Activated CD4-positive, alpha-beta T cell treated with anti-CD3 and anti-CD28 coated beads for 36 hours (primary cell): ENCODE measurements around the gene INHBE. TPM values are rescaled to one million over a fixed set of nuclear protein-coding genes. Genes with fewer than 3 reads are reported as not detected.

ENCODE experiments used
- ATAC-seq: fragments of 200-7000 bp; cut with Tn5 transposase; one replicate; pipeline ENCODE4 v1.10.0; 2021; ENCODE audit warnings: mild to moderate bottlenecking, moderate library complexity
- CTCF ChIA-PET: fragments of 350-600 bp; sonication (Branson Sonifier 250); formaldehyde crosslinking; loops from one replicate; lab custom pipeline; 2021; ENCODE audit warnings: antibody characterized with exemption; lab: Charles Lee
- POLR2A ChIA-PET: fragments of 350-600 bp; sonication (Branson Sonifier 250); formaldehyde crosslinking; loops from one replicate; lab custom pipeline; 2021; ENCODE audit warnings: antibody characterized with exemption, inconsistent platforms; lab: Charles Lee
- DNase-seq: peaks from one replicate; pipeline ENCODE4 v3.0.0-alpha.2; 2020
- H3K27ac Mint-ChIP-seq: one replicate; pipeline ENCODE4 v1.8.0; 2021; ENCODE audit warnings: mixed read lengths
- H3K27me3 Mint-ChIP-seq: one replicate; pipeline ENCODE4 v1.8.0; 2021; ENCODE audit warnings: mixed read lengths
- H3K36me3 Mint-ChIP-seq: one replicate; pipeline ENCODE4 v1.8.0; 2021; ENCODE audit warnings: low read depth, mixed read lengths
- H3K4me1 Mint-ChIP-seq: one replicate; pipeline ENCODE4 v1.8.0; 2021; ENCODE audit warnings: mixed read lengths
- H3K4me3 Mint-ChIP-seq: one replicate; pipeline ENCODE4 v1.8.0; 2021; ENCODE audit warnings: mild to moderate bottlenecking, moderate library complexity, mixed read lengths
- H3K9me3 Mint-ChIP-seq: one replicate; pipeline ENCODE4 v1.8.0; 2021; ENCODE audit warnings: low read depth, mixed read lengths
- intact Hi-C, 2 experiments: fragments of 100-400 bp; cut with DNase I in 1 of 2; cut with micrococcal nuclease in 1 of 2; formaldehyde crosslinking; loops; one replicate each; pipeline versions ENCODE4 v1.14.2 to v1.15.1; 2022 to 2024; cut with DNase I, micrococcal nuclease
- total RNA-seq, 2 experiments: library from RNA; stranded (reverse); gene quantifications; one replicate each; pipeline ENCODE4 v1.2.3, GENCODE V29; 2021

Gene INHBE
- total RNA-seq, 2 experiments from 2014 or later: 1.2 to 1.5 TPM

DNA sequence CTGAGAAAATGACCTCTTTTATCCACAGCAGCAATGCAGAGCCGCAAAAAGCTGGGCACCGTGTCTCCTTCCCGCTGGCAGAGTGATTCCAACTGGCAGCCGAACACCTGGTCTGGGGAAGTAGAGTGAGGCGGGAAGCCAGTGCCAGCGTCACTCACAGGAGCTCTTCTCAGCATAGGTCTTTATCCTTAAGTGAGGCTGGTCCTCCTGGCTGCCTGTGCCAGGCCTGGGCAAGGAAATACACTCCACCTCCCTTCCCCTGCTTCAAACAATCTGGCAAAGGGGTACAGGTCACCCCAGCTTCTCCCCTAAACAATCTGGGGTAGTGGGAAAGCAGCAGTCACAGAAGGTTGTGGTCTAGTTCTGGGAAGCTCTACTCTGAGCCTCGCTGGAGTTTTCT lies 19.8 kb downstream of the INHBE start:
- CTCF ChIA-PET: interaction anchor here (0.6 to 4.6 kb wide), 13 partner anchors 9 to 384 kb away, joined by 3 to 58 read pairs (median 3); partner anchors contain the start of genes CDK4, GLI1 and SHMT2

GRCh38 chr12:57475271-57476161 lies 20.4 kb downstream of the INHBE start:
- Mint-ChIP-seq H3K4me3 (peak overlapping the region; percentile 86), H3K9me3 (no peaks in the 10 kb centered on the region), H3K27ac (peak overlapping the region; percentile 99), H3K27me3 (no peaks in the 10 kb centered on the region), H3K4me1 (peaks cover 54% of the 10 kb centered on the region), H3K36me3 (peaks cover 68% of the 10 kb centered on the region)
- ChIA-PET POLR2A (interaction anchor here (0.5 to 1.0 kb wide), 3 partner anchors 16 to 112 kb away, joined by 3 to 13 read pairs (median 8); partner anchors contain the start of gene GLI1), CTCF (interaction anchor here (0.7 to 4.6 kb wide), 18 partner anchors 8 to 385 kb away, joined by 3 to 58 read pairs (median 3); partner anchors contain the start of genes CDK4, DCTN2, GLI1 and SHMT2)
- ATAC-seq: no peak
- intact Hi-C loops: loop anchor here (1.0 to 5.0 kb wide), 8 partner anchors 13 to 388 kb away; partner anchors contain the start of genes DCTN2 (in 1 of the 2), DDIT3 (in 1 of the 2), GLI1 (in 1 of the 2) and NAB2 (in 1 of the 2)
- no peak for DNase-seq

More for the DNA sequence above, 19.8 kb downstream of the INHBE start:
- ATAC-seq (no peak), DNase-seq (no peak)
- peak overlapping the region; percentile 44 for H3K4me3 Mint-ChIP-seq
- peaks cover 64% of the 10 kb centered on the region for H3K36me3 Mint-ChIP-seq
- no peaks in the 10 kb centered on the region for H3K27me3 Mint-ChIP-seq
- peak overlapping the region; percentile 37 for H3K27ac Mint-ChIP-seq
- no peaks in the 10 kb centered on the region for H3K9me3 Mint-ChIP-seq
- intact Hi-C loops: loop anchor here (5.0 kb wide), 3 partner anchors 217 to 388 kb away; partner anchors contain the start of genes NAB2 (in 1 of the 2) and OS9 (in 1 of the 2)
- H3K4me1 Mint-ChIP-seq: peaks cover 47% of the 10 kb centered on the region
- POLR2A ChIA-PET: interaction anchor here (1.0 kb wide), 1 partner anchor 16 kb away, joined by 3 read pairs; the partner anchor contains the start of gene GLI1

- Mint-ChIP-seq H3K9me3 (no peaks in the 10 kb centered on the region), H3K36me3 (peaks cover 73% of the 10 kb centered on the region), H3K27ac (peak overlapping the region; percentile 99), H3K27me3 (no peaks in the 10 kb centered on the region), H3K4me1 (peaks cover 62% of the 10 kb centered on the region), H3K4me3 (peak overlapping the region; percentile 86)
- ATAC-seq (peak; percentile 71), DNase-seq (peak; percentile 96)
- ChIA-PET POLR2A (interaction anchor here (0.5 to 0.6 kb wide), 2 partner anchors 55 to 112 kb away, joined by 8 to 13 read pairs; no protein-coding TSS in a partner anchor), CTCF (interaction anchor here (0.6 to 4.6 kb wide), 15 partner anchors 10 to 1358 kb away, joined by 3 to 58 read pairs (median 4); partner anchors contain the start of genes DCTN2, GLI1, INHBE and SHMT2)
- intact Hi-C loops: loop anchor here (1.0 to 5.0 kb wide), 8 partner anchors 14 to 389 kb away; partner anchors contain the start of genes DCTN2 (in 1 of the 2), DDIT3 (in 1 of the 2), GLI1 (in 1 of the 2) and NAB2 (in 1 of the 2)
Observed at GRCh38 chr12:57476162-57476992, 21.3 kb downstream of the INHBE start.

DNA sequence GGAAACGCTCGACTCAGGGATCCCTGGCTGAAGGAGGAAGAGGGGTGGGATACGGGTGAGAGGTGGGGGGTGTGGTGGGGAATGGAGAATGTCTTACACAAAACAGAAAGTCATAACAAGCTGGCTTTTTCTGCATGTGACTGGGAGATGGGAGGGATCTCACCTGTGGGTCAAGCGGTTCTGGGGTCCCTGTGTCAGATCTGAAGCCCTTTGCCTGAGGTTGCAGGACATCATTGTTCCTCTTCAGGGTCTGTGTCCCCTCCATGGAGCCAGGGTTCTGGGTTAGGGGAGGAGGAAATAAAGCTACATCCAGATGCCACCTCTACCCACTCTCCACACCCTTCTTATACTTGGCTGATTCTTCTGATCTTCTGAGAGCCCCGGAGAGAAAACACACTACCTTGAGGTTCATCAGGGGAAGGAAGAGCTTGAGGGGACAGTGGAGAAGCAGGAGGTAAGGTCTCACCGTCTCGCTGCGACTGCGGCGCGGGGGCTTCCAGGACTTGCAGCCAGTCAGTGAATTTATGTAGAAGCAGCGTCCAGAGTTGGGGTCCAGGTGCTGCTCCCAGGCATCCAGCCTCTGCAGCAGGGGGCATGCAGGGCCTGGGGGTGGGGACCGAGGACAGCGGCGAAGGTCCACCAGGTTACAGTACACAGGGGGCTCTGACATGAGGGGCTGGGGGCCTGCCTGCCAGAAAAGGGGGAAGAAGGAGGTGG lies 22.0 kb downstream of the INHBE start:
- DNase-seq (no peak), ATAC-seq (no peak)
- Mint-ChIP-seq H3K36me3 (peaks cover 75% of the 10 kb centered on the region), H3K9me3 (no peaks in the 10 kb centered on the region), H3K4me1 (peaks cover 68% of the 10 kb centered on the region), H3K27me3 (no peaks in the 10 kb centered on the region), H3K4me3 (peak overlapping the region; percentile 86), H3K27ac (peak overlapping the region; percentile 99)
- intact Hi-C loops: loop anchor here (1.0 to 5.0 kb wide), 8 partner anchors 14 to 390 kb away; partner anchors contain the start of genes DCTN2 (in 1 of the 2), DDIT3 (in 1 of the 2), GLI1 (in 1 of the 2) and NAB2 (in 1 of the 2)
- ChIA-PET POLR2A (no interaction called here), CTCF (interaction anchor here (0.6 to 4.6 kb wide), 14 partner anchors 9 to 1359 kb away, joined by 3 to 58 read pairs (median 3); partner anchors contain the start of genes DCTN2, GLI1, INHBE and SHMT2)

DNA sequence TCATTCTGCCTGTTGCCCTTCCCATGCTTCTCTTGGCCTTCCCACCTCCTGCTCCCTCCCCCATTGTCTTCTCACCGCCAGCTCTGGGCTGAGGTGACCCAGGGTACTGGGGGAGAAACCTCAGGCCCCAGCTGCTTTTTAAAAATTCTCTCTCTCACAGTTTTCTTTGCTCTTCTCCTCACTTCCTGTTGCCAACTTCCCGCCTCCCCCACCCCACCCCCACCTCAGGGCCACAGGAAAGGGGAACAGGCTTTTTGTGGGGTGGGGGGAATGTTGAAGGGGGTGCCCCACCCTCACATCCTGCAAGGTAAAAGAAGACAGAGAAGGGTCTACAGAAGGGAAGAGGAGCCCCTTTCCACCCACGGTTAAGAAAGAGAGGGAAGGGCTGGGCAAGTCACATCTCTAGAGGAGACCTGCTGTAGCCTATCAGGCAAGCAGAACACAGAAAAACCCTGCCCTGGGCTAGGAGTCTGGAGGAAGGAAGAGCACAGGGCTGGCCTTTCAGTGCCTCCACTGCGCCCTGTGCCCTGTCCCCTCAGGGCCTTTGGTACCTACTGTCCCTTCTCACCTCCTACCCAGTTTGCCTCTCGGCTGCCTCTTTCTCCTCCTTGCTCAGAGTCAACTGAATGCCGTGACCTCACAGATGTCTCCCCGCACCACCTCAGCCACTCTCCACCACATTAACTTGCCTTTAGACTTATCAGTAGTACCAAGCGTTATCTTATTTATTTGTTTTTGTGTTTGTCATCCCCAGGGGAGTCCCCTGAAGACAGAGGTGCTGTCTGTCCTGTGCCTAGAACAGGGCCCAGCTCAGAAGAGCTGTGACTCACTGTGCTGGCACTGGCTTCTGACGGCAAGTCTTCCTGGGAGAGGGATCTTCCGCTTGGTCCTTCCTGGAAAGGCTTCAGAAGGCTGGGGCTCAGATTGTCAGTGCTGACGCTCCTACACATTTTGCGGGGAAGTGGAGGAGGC lies 22.9 kb downstream of the INHBE start:
- H3K4me3 Mint-ChIP-seq: peak overlapping the region; percentile 86
- peaks cover 68% of the 10 kb centered on the region for H3K36me3 Mint-ChIP-seq
- H3K27ac Mint-ChIP-seq: peak overlapping the region; percentile 99
- H3K4me1 Mint-ChIP-seq: peaks cover 64% of the 10 kb centered on the region
- peak; percentile 57 for ATAC-seq
- intact Hi-C loops: loop anchor here (1.0 to 5.0 kb wide), 6 partner anchors 9 to 391 kb away; partner anchors contain the start of genes DDIT3 (in 1 of the 2), NAB2 (in 1 of the 2) and OS9 (in 1 of the 2)
- ChIA-PET CTCF (interaction anchor here (0.6 to 4.6 kb wide), 8 partner anchors 9 to 389 kb away, joined by 3 to 58 read pairs (median 10); partner anchors contain the start of gene GLI1), POLR2A (interaction anchor here (0.6 to 0.9 kb wide), 3 partner anchors 19 to 274 kb away, joined by 3 to 4 read pairs (median 4); partner anchors contain the start of gene CDK4)
- no peaks in the 10 kb centered on the region for H3K9me3 Mint-ChIP-seq
- peak; percentile 71 for DNase-seq
- no peaks in the 10 kb centered on the region for H3K27me3 Mint-ChIP-seq

DNA sequence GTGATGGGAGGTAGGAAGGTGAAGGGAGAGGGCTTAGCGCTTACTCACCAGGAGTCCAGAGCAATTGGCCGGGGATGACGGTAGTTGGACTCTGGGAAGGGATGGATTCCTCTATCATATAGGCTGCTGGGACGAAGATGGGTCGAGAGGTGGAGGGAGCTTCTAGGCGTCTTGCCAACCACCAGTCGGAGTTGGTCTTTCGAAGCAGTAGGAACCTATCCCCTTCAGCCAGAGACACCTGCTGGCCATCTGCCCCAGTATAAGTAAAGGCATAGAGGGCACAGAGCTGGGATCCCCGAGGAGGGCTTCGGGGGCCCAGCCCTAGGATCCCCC lies 23.9 kb downstream of the INHBE start:
- ChIA-PET CTCF (interaction anchor here (2.1 kb wide), 1 partner anchor 20 kb away, joined by 14 read pairs; the partner anchor contains the start of gene GLI1), POLR2A (interaction anchor here (0.7 to 0.9 kb wide), 2 partner anchors 20 to 273 kb away, joined by 3 to 4 read pairs; partner anchors contain the start of gene CDK4)
- Mint-ChIP-seq H3K36me3 (peaks cover 64% of the 10 kb centered on the region), H3K4me3 (peak overlapping the region; percentile 86), H3K9me3 (no peaks in the 10 kb centered on the region), H3K27ac (peak overlapping the region; percentile 99), H3K4me1 (peaks cover 64% of the 10 kb centered on the region), H3K27me3 (no peaks in the 10 kb centered on the region)
- DNase-seq (no peak), ATAC-seq (no peak)
- intact Hi-C loops: loop anchor here (1.0 to 5.0 kb wide), 4 partner anchors 9 to 392 kb away; partner anchors contain the start of genes MARS1 (in 1 of the 2), NAB2 (in 1 of the 2) and OS9 (in 1 of the 2)

DNA sequence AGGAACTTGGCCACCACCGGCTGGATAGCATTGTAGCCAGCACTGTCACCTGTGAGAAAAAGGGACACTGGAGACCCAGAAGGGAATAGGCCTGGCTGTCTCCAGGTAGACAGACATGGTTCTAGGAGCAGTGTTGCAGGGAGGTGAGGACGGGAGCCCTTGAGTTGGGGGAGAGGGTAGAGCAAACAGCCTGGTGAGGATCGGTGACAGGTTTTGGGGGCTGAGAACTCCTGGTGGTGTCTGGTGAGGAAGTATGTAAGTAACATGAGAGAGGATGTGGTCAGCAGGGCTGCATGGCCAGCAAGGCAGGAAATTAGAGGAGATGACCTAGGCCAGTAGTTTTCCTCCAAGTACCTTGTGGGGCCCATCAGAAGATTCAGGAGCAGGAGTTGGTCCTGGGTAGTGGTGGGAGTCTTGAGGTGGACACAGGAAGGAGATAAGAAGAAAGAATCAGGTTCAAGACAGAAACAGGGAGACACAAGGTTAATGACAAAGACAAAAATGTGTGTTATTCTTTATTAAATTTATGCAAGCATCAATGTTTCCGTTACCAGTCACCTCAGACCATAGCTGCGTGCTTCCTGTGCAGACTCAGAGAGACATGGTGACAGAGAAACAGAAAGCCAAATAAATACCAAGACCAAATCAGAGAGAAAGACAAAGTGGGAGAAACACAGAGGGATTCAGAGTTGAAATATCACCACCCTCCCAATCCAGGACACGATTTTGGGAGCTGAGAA lies 24.4 kb downstream of the INHBE start, which contains the start of gene ARHGAP9:
Gene ARHGAP9, minus strand, starts transcription at position 491 of the 740 bp plus-strand sequence. Its CDS starts 460 bp downstream, at position 31.
- Mint-ChIP-seq H3K27ac (peak within 1 kb of the TSS; percentile 99), H3K4me1 (peaks cover 59% of the 10 kb centered on the region)

GRCh38 chr12:57481671-57482070 lies 26.6 kb downstream of the INHBE start:
- POLR2A ChIA-PET: no interaction called here
- intact Hi-C loops: no loop called here
- ATAC-seq: no peak

More for the DNA sequence above, 24.4 kb downstream of the INHBE start, which contains the start of gene ARHGAP9:
- CTCF ChIA-PET: interaction anchor here (0.5 to 2.2 kb wide), 10 partner anchors 10 to 409 kb away, joined by 3 to 14 read pairs (median 3); partner anchors contain the start of genes GLI1, INHBE and SHMT2
- intact Hi-C loops: loop anchor here (1.0 to 5.0 kb wide), 4 partner anchors 9 to 392 kb away; partner anchors contain the start of genes MARS1 (in 1 of the 2), NAB2 (in 1 of the 2) and OS9 (in 1 of the 2)
- no peaks in the 10 kb centered on the region for H3K9me3 Mint-ChIP-seq
- no peaks in the 10 kb centered on the region for H3K27me3 Mint-ChIP-seq
- peaks cover 58% of the 10 kb centered on the region for H3K36me3 Mint-ChIP-seq
- ATAC-seq (peak; percentile 49), DNase-seq (peak; percentile 77)
- peak within 1 kb of the TSS; percentile 86 for H3K4me3 Mint-ChIP-seq
- POLR2A ChIA-PET: interaction anchor here (0.7 to 1.0 kb wide), 2 partner anchors 38 to 236 kb away, joined by 3 to 5 read pairs; no protein-coding TSS in a partner anchor

More at GRCh38 chr12:57481671-57482070, 26.6 kb downstream of the INHBE start:
- peaks cover 42% of the 10 kb centered on the region for H3K36me3 Mint-ChIP-seq
- no peaks in the 10 kb centered on the region for H3K9me3 Mint-ChIP-seq
- peak overlapping the region; percentile 99 for H3K27ac Mint-ChIP-seq
- H3K4me3 Mint-ChIP-seq: no peak overlapping the region
- CTCF ChIA-PET: interaction anchor here (0.7 to 2.2 kb wide), 3 partner anchors 12 to 52 kb away, joined by 3 to 6 read pairs (median 3); no protein-coding TSS in a partner anchor
- peaks cover 47% of the 10 kb centered on the region for H3K4me1 Mint-ChIP-seq
- no peaks in the 10 kb centered on the region for H3K27me3 Mint-ChIP-seq
- no peak for DNase-seq
